Endometrial microvascular endothelial cells (primary cell): ENCODE results near the gene FMNL2. TPM values are rescaled to one million over a fixed set of nuclear protein-coding genes. Genes with fewer than 3 reads are reported as not detected.

Source experiments
- in situ Hi-C: cut with HindIII; loops from 2 replicates; pipeline ENCODE4 v1.10.0; 2017; ENCODE audit warnings: low sequenced_read_pairs, low pct_unique_long_range_greater_than_20kb; ENCODE audit errors: inconsistent ontology term
- total RNA-seq: library from RNA; depleted of rRNA; stranded (reverse); fragments of >200 nt; gene quantifications from one replicate; pipeline ENCODE4 v1.2.3, GENCODE V29; 2015; ENCODE audit errors: inconsistent ontology term

FMNL2 gene
- total RNA-seq, 1 donor from 2014 or later, result 45.9 TPM

- in situ Hi-C loops, result no loop called here
Observed at GRCh38 chr2:152603166-152603565, 268.2 kb downstream of the FMNL2 start.

GRCh38 chr2:152606081-152606480 is 271.1 kb downstream of the FMNL2 start:
- in situ Hi-C loops, result no loop called here

- in situ Hi-C loops, result no loop called here
Observed at GRCh38 chr2:152606941-152607340, 272.0 kb downstream of the FMNL2 start.

GRCh38 chr2:152607793-152608300 is 272.9 kb downstream of the FMNL2 start:
- in situ Hi-C loops, result no loop called here

GRCh38 chr2:152609154-152609553 is 274.2 kb downstream of the FMNL2 start:
- in situ Hi-C loops, result no loop called here

- in situ Hi-C loops, result no loop called here
Observed at GRCh38 chr2:152609699-152610098, 274.7 kb downstream of the FMNL2 start.

- in situ Hi-C loops, result no loop called here
Observed at GRCh38 chr2:152611458-152612231, 276.7 kb downstream of the FMNL2 start.

- in situ Hi-C loops, result no loop called here
Observed at GRCh38 chr2:152613235-152613634, 278.3 kb downstream of the FMNL2 start.

- in situ Hi-C loops, result no loop called here
Observed at GRCh38 chr2:152615177-152615576, 280.2 kb downstream of the FMNL2 start.

GRCh38 chr2:152617456-152618192 is 282.6 kb downstream of the FMNL2 start:
- in situ Hi-C loops, result no loop called here

GRCh38 chr2:152618193-152618564 is 283.2 kb downstream of the FMNL2 start:
- in situ Hi-C loops, result no loop called here

GRCh38 chr2:152620208-152620607 is 285.2 kb downstream of the FMNL2 start:
- in situ Hi-C loops, result no loop called here

GRCh38 chr2:152620985-152621384 is 286.0 kb downstream of the FMNL2 start:
- in situ Hi-C loops, result no loop called here

GRCh38 chr2:152622219-152622618 is 287.2 kb downstream of the FMNL2 start:
- in situ Hi-C loops, result no loop called here

- in situ Hi-C loops, result no loop called here
Observed at GRCh38 chr2:152623076-152623740, 288.2 kb downstream of the FMNL2 start.

GRCh38 chr2:152623775-152624174 is 288.8 kb downstream of the FMNL2 start:
- in situ Hi-C loops, result no loop called here

- in situ Hi-C loops, result no loop called here
Observed at GRCh38 chr2:152624805-152625204, 289.8 kb downstream of the FMNL2 start.

GRCh38 chr2:152626911-152627339 is 292.0 kb downstream of the FMNL2 start:
- in situ Hi-C loops, result no loop called here

GRCh38 chr2:152627351-152627957 is 292.5 kb downstream of the FMNL2 start:
- in situ Hi-C loops, result no loop called here
